Muscle of arm (tissue), 12 donors: Measurements from ENCODE around the gene CD86. TPM values are rescaled to one million over a fixed set of nuclear protein-coding genes. Genes with fewer than 3 reads are reported as not detected.
"Not testable (repeated sequence)": the region's sequence is repeated elsewhere in the genome, so short reads cannot be mapped to it uniquely, and the experiment has no call there.

ENCODE experiments used
- DNase-seq: peaks from one replicate; pipeline ENCODE4 v3.0.0-alpha.2; 2013
- polyA plus RNA-seq, 12 donors: library from polyadenylated mRNA; unstranded; fragments of 120-200 nt; gene quantifications; one replicate each; pipeline ENCODE4 v1.2.1, GENCODE V29; 2013; ENCODE audit not compliant: insufficient read length in 12 of 12

The CD86 gene
- polyA plus RNA-seq, 12 donors, result 1.7 to 4.8 (median 2.7) TPM; not detected in 2

DNA sequence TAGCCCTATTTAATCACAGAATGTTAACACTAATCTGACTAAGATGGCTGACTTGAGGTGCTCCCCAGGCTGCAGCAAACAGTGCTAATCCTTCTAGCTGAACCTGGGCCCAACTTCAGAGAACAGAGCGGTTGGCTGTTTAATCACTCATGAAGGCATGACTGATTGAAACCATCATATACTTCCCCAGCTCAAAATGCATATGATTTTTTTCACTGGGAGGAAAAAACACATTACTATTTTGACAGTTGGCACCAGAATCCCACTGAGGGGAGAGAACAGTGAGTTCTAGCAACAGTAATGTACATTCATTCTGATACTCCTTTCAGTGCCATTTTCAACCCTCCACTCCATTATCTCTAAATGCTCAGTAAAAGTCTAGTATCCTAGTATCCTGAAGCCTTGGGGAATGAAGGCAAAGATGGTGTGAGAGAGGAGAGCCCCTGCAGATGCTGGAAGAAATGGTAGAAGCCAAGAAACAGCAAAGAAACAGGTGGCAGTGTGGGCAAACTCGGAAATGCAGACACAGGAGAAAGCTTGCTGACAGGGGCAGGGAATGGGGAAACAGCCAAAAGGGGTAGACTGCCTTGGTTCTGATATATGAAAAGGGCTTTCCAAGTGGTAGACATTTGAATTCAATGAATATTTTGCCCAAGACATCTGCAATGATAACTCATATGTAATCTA lies 93.9 kb downstream of the CD86 start:
- DNase-seq, result no peak

DNA sequence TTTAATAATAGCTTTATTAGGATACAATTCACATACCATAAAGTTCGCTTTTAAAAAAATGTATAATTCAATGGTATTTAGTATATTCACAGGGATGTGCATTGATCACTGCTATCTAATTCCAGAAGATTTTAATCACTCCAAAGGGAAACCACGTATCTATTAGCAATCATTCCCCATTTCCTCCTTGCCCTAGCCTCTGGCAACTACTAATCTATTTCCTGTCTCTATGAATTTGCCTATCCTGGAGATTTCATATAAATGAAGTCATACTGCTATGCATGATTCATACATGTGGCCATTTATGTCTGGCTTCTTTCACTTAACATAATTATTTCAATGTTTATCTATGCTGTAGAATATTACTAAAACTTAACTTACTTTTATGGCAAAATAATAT lies 96.3 kb downstream of the CD86 start:
- DNase-seq, result no peak

DNA sequence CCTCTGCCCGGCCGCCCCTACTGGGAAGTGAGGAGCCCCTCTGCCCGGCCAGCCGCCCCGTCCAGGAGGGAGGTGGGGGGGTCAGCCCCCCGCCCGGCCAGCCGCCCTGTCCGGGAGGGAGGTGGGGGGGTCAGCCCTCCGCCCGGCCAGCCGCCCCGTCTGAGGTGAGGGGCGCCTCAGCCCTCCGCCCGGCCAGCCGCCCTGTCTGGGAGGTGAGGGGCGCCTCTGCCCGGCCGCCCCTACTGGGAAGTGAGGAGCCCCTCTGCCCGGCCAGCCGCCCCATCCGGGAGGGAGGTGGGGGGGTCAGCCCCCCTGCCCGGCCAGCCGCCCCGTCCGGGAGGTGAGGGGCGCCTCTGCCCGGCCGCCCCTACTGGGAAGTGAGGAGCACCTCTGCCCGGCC lies 109.8 kb downstream of the CD86 start:
- DNase-seq, result not testable (repeated sequence)

- no peak for DNase-seq
These were observed 112.5 kb downstream of the CD86 start for GRCh38 chr3:122167630-122168029.

- no peak for DNase-seq
These were observed 112.9 kb downstream of the CD86 start for GRCh38 chr3:122168044-122168443.

- no peak for DNase-seq
These were observed 114.7 kb downstream of the CD86 start for GRCh38 chr3:122169911-122170310.

Other genes starting within 250 kb of the CD86 start
- 10 to 100 TPM in 11 of 12 donors, not detected in 1; 15.5 to 32.3 (median 20.6) TPM for gene IQCB1, start 220.3 kb upstream of the CD86 start, polyA plus RNA-seq
- gene EAF2, start 220.2 kb upstream of the CD86 start, polyA plus RNA-seq, result 10 to 100 TPM in 4 of 12 donors, 1 to 10 TPM in 7, not detected in 1; 5.7 to 19.5 (median 9.7) TPM
- gene SLC15A2, start 161.0 kb upstream of the CD86 start, polyA plus RNA-seq, result 10 to 100 TPM in 11 of 12 donors, not detected in 1; 16.9 to 96.8 (median 50.7) TPM
- gene ILDR1, start 33.1 kb upstream of the CD86 start, polyA plus RNA-seq, result under 1 TPM in 10 of 12 donors, not detected in 2; 0.17 to 0.82 (median 0.50) TPM
- gene CASR, start 128.3 kb downstream of the CD86 start, polyA plus RNA-seq, result under 1 TPM in 5 of 12 donors, not detected in 7; 0.01 to 0.29 (median 0.04) TPM